Lung (tissue), 12 donors: ENCODE measurements around the gene EIF4EBP2. TPM values are rescaled to one million over a fixed set of nuclear protein-coding genes. Genes with fewer than 3 reads are reported as not detected.

Experiments used
- ATAC-seq: fragments of 200-7000 bp; cut with Tn5 transposase; one replicate; pipeline ENCODE4 v1.9.1; 2020; ENCODE audit warnings: moderate number of reproducible peaks; ENCODE audit not compliant: insufficient read depth, low FRiP score
- DNase-seq, 3 donors: peaks; one replicate each; pipeline ENCODE4 v3.0.0-alpha.2; 2013 to 2017
- H3K27ac ChIP-seq, 2 donors: one replicate each; pipeline ENCODE4 v1.5.1; 2013; ENCODE audit warnings: mild to moderate bottlenecking in 2 of 2, moderate library complexity in 2 of 2, control low read depth in 1 of 2, inconsistent platforms in 1 of 2, low read depth in 1 of 2, low read length in 1 of 2
- H3K27me3 ChIP-seq, 3 donors: one replicate each; pipeline ENCODE4 v1.5.1; 2013; ENCODE audit warnings: low read length in 2 of 3; ENCODE audit not compliant: control insufficient read depth in 3 of 3, insufficient read depth in 3 of 3
- H3K36me3 ChIP-seq, 4 donors: one replicate each; pipeline ENCODE4 v1.5.1; 2013; ENCODE audit warnings: low read length in 4 of 4, mild to moderate bottlenecking in 1 of 4, moderate library complexity in 1 of 4; ENCODE audit not compliant: control insufficient read depth in 4 of 4, insufficient read depth in 4 of 4
- H3K4me1 ChIP-seq, 5 donors: one replicate each; pipeline ENCODE4 v1.5.1; 2013; ENCODE audit warnings: low read length in 5 of 5, mild to moderate bottlenecking in 2 of 5, moderate library complexity in 1 of 5; ENCODE audit not compliant: control insufficient read depth in 5 of 5, insufficient read depth in 5 of 5
- H3K4me3 ChIP-seq: one replicate; pipeline ENCODE4 v1.5.1; 2013; ENCODE audit warnings: mild to moderate bottlenecking, control low read depth, moderate library complexity
- H3K9ac ChIP-seq, 2 donors: one replicate each; pipeline ENCODE4 v1.5.1; 2013; ENCODE audit warnings: low read length in 2 of 2, control low read depth in 1 of 2; ENCODE audit not compliant: insufficient read depth in 1 of 2
- H3K9me3 ChIP-seq, 4 donors: one replicate each; pipeline ENCODE4 v1.5.1; 2013; ENCODE audit warnings: low read length in 3 of 4, mild to moderate bottlenecking in 1 of 4, moderate library complexity in 1 of 4; ENCODE audit not compliant: control insufficient read depth in 4 of 4, insufficient read depth in 3 of 4
- WGBS, 2 donors: extraction: QIAGEN DNeasy Blood & Tissue Kit; methylation state at CpG; one replicate each; pipeline ENCODE4 v1.1.7; 2013; 5-methylcytosine and 5-hydroxymethylcytosine counted together
- polyA plus RNA-seq, 2 donors: library from polyadenylated mRNA; stranded (reverse); fragments of 200-250 nt; gene quantifications; one replicate each; pipeline ENCODE4 v1.2.1, GENCODE V29; 2013
- total RNA-seq, 2 donors: library from RNA; depleted of rRNA in 1 of 2; stranded (reverse); fragments of >200 nt in 1 of 2; gene quantifications; one replicate each; pipeline ENCODE4 v1.2.1, GENCODE V29; 2014 to 2021
- TF ChIP-seq, protein P1 (sequence below): IDR thresholded peaks from 2 replicates; pipeline ENCODE4 v1.5.1; 2012; ENCODE audit warnings: mild to moderate bottlenecking; ENCODE audit errors: control extremely low read depth, extremely low read depth
- donor health status: control.
- donor health status: control.
- donor health status: Bipolar disorder and iron deficiency.
- donor health status: healthy.
- donor health status: DM: yes; HTN: yes; CAD: no.

EIF4EBP2 gene
- total and polyA plus RNA-seq, 4 donors, result 21.8 to 63.3 (median 41.3) TPM

DNA sequence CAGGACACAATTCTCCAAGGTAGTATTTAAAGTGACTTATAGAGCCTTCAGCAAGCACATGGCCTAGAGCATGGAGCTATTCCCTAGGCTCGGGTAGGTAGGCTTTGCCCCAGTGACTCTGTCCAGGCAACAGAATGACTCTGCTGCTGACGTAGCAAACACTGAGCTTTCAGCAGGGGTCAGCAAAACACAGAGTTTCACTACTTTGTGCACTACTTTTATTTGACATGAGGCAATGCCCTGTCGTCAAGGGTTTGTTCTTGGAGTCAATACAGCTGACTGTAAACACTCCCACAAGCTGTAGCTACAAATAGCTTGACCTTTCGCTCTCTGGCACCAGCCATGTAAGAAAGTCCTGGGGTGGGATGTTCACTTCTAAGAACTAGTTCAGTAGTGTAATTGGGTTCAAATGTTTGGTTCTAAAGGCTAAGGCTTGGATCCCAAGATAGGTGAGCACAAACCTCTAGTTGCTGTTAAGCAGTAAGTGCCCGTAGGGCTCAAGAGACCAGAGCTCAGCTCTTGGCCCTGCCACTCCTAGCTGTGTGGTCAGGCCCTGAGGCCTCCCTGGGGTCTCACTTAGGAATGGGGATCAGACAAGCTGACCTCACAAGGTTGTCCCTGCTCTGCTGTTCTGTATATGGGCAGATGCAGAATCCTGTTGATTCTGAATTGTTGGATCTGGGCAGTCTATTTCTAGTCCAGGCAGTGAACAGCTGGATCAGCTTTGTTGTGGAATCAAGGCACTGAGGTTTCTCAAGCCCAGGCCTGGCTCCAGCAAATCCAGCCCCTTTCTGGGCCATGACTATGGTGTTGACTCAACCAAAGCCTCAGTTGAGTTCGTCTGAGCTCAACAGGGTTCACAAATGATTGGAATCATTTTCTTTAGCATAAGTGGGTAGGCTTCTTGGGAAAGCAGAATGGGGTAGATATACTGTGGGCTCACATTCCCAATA is 26.8 kb downstream of the EIF4EBP2 start:
- DNase-seq, result peak; percentile 91 to 99 (median 98)
- peak; percentile 82 for ATAC-seq
- H3K9ac ChIP-seq, result peak overlapping the region in 1 of 2 donors; percentile 50

DNA sequence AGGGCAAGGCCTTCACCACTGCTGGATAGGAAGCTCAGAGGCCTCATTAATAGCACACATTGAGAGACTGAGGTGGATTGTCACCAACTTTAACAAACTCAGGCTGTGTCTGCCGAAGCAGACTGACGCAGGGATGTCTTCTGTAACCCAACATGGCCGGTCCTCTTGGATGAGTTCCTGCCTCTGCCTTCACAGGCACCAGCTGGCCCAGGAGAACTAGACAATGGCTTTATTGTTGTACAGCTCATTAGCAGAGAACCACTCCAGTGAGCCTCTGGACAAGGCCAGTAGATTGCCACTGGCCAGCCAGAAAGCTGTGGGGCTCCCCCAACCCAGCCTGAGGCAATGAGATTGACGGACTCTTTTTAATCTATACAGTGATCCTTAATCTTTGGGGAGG is 28.2 kb downstream of the EIF4EBP2 start:
- Histone ChIP-seq H3K36me3 (peaks cover 3 to 17% (median 11%) of the 10 kb centered on the region in 4 donors), H3K9me3 (no peaks in the 10 kb centered on the region), H3K4me1 (peaks cover 13 to 23% (median 22%) of the 10 kb centered on the region in 5 donors), H3K4me3 (no peak overlapping the region), H3K9ac (no peak overlapping the region), H3K27me3 (no peaks in the 10 kb centered on the region), H3K27ac (peak overlapping the region; percentile 23 to 24)
- DNase-seq, result peak in 1 of 3 donors; percentile 35
- WGBS, 2 donors, result 60 to 80% methylated on average over 4 of the region's 4 CpGs
- ATAC-seq, result no peak
- TF ChIP-seq, protein P1, sequence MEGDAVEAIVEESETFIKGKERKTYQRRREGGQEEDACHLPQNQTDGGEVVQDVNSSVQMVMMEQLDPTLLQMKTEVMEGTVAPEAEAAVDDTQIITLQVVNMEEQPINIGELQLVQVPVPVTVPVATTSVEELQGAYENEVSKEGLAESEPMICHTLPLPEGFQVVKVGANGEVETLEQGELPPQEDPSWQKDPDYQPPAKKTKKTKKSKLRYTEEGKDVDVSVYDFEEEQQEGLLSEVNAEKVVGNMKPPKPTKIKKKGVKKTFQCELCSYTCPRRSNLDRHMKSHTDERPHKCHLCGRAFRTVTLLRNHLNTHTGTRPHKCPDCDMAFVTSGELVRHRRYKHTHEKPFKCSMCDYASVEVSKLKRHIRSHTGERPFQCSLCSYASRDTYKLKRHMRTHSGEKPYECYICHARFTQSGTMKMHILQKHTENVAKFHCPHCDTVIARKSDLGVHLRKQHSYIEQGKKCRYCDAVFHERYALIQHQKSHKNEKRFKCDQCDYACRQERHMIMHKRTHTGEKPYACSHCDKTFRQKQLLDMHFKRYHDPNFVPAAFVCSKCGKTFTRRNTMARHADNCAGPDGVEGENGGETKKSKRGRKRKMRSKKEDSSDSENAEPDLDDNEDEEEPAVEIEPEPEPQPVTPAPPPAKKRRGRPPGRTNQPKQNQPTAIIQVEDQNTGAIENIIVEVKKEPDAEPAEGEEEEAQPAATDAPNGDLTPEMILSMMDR, result no peak

More for the DNA sequence above, 26.8 kb downstream of the EIF4EBP2 start:
- Histone ChIP-seq H3K36me3 (peaks cover 4 to 20% (median 14%) of the 10 kb centered on the region in 4 donors), H3K4me1 (peaks cover 13 to 23% (median 22%) of the 10 kb centered on the region in 5 donors), H3K4me3 (no peak overlapping the region), H3K27ac (peak overlapping the region; percentile 66 to 79), H3K27me3 (no peaks in the 10 kb centered on the region), H3K9me3 (no peaks in the 10 kb centered on the region)
- TF ChIP-seq, protein P1, result peak; percentile 16
- 39 to 65% methylated on average over 6 of the region's 6 CpGs for WGBS, 2 donors

DNA sequence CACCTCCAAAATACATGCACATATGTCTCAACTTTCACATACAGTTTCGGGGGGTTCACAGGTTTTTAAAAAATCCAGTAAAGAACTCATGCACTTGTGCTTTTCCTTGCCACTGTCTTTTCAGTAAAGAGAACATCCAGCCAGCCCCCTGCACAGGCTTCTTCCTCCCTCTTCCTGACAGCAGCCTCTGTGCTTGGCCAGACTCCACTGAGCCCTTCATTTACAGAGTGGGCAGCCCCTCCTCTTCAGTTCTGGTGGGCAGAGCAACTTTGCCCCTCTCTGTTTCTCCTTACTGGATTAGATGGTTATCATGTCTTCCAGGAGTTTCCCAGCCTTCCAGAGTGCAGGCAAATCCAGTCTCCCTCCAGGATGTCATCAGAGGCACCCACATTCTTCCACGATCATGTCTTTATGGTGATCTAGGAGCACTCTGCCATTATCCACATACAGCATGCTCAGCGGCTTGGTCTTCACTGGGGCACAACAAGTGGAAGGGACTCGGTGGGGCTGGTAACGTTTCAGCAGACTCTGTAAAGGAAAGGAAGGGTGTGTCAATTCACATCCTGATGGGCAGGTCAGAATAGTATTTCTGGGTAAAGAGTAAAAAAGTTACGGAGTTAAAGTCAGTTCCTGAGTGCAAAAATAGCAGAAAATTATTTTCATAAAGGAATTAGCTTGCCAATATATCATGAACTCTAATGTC is 28.8 kb downstream of the EIF4EBP2 start:
- DNase-seq, result no peak
- H3K27ac ChIP-seq, result peak overlapping the region; percentile 24 to 40
- no peak overlapping the region for H3K9ac ChIP-seq
- TF ChIP-seq, protein P1, result no peak
- 45 to 51% methylated on average over 6 of the region's 6 CpGs for WGBS, 2 donors
- H3K4me1 ChIP-seq, result peaks cover 13 to 23% (median 22%) of the 10 kb centered on the region in 5 donors
- no peak for ATAC-seq
- H3K4me3 ChIP-seq, result no peak overlapping the region
- H3K36me3 ChIP-seq, result peaks cover 0 to 15% (median 11%) of the 10 kb centered on the region in 4 donors
- no peaks in the 10 kb centered on the region for H3K27me3 ChIP-seq
- H3K9me3 ChIP-seq, result no peaks in the 10 kb centered on the region
